ENCODE measurements around the gene GPX5.

GPX5 gene

GRCh38 chr6:28523241-28523622 lies 2.4 kb upstream of the GPX5 start:
- Histone ChIP-seq H3K27ac (no peak overlapping the region), H3K27me3 (replicated peaks) (peaks cover 4% of the 10 kb centered on the region), H3K4me3 (ENCODE audit: low read depth, low read length) (no peak overlapping the region), H3K36me3 (replicated peaks) (no peaks in the 10 kb centered on the region)
- no peak for TF ChIP-seq CTCF (IDR thresholded peaks at IDR 0.05; ENCODE audit: low read depth, low read length, missing control alignments)
- DNase-seq: no peak
- in situ Hi-C loops (cut with HindIII; ENCODE audit: low pct_ligation_motif_present, low sequenced_read_pairs): no loop called here

- Histone ChIP-seq H3K36me3 (replicated peaks) (no peaks in the 10 kb centered on the region), H3K4me3 (ENCODE audit: low read depth, low read length) (no peak overlapping the region), H3K27ac (no peak overlapping the region), H3K27me3 (replicated peaks) (no peaks in the 10 kb centered on the region)
- TF ChIP-seq CTCF (IDR thresholded peaks at IDR 0.05; ENCODE audit: low read depth, low read length, missing control alignments): no peak
- in situ Hi-C loops (cut with HindIII; ENCODE audit: low pct_ligation_motif_present, low sequenced_read_pairs): no loop called here
- no peak for DNase-seq
Observed at GRCh38 chr6:28530777-28531176, 5.1 kb downstream of the GPX5 start.

- in situ Hi-C loops (cut with HindIII; ENCODE audit: low pct_ligation_motif_present, low sequenced_read_pairs): no loop called here
- H3K4me3 ChIP-seq (ENCODE audit: low read depth, low read length): no peak overlapping the region
- DNase-seq: no peak
- H3K27ac ChIP-seq: no peak overlapping the region
- H3K36me3 ChIP-seq (replicated peaks): no peaks in the 10 kb centered on the region
- peak; percentile 15 for TF ChIP-seq CTCF (IDR thresholded peaks at IDR 0.05; ENCODE audit: low read depth, low read length, missing control alignments)
- H3K27me3 ChIP-seq (replicated peaks): no peaks in the 10 kb centered on the region
Observed at GRCh38 chr6:28531479-28532128, 5.9 kb downstream of the GPX5 start.

GRCh38 chr6:28534306-28534705 lies 8.6 kb downstream of the GPX5 start:
- no peak overlapping the region for H3K27ac ChIP-seq
- in situ Hi-C loops (cut with HindIII; ENCODE audit: low pct_ligation_motif_present, low sequenced_read_pairs): no loop called here
- no peak for TF ChIP-seq CTCF (IDR thresholded peaks at IDR 0.05; ENCODE audit: low read depth, low read length, missing control alignments)
- H3K36me3 ChIP-seq (replicated peaks): no peaks in the 10 kb centered on the region
- no peaks in the 10 kb centered on the region for H3K27me3 ChIP-seq (replicated peaks)
- DNase-seq: no peak
- no peak overlapping the region for H3K4me3 ChIP-seq (ENCODE audit: low read depth, low read length)

- in situ Hi-C loops (cut with HindIII; ENCODE audit: low pct_ligation_motif_present, low sequenced_read_pairs): no loop called here
- no peak for DNase-seq
- H3K27ac ChIP-seq: no peak overlapping the region
- TF ChIP-seq CTCF (IDR thresholded peaks at IDR 0.05; ENCODE audit: low read depth, low read length, missing control alignments): no peak
- no peaks in the 10 kb centered on the region for H3K36me3 ChIP-seq (replicated peaks)
- H3K4me3 ChIP-seq (ENCODE audit: low read depth, low read length): no peak overlapping the region
- H3K27me3 ChIP-seq (replicated peaks): no peaks in the 10 kb centered on the region
Observed at GRCh38 chr6:28534875-28535274, 9.2 kb downstream of the GPX5 start.

GRCh38 chr6:28537065-28537464 lies 11.4 kb downstream of the GPX5 start:
- Histone ChIP-seq H3K27ac (peak overlapping the region; percentile 32), H3K27me3 (replicated peaks) (no peaks in the 10 kb centered on the region), H3K4me3 (ENCODE audit: low read depth, low read length) (peak overlapping the region; percentile 41), H3K36me3 (replicated peaks) (no peaks in the 10 kb centered on the region)
- in situ Hi-C loops (cut with HindIII; ENCODE audit: low pct_ligation_motif_present, low sequenced_read_pairs): no loop called here
- DNase-seq: peak; percentile 45
- TF ChIP-seq CTCF (IDR thresholded peaks at IDR 0.05; ENCODE audit: low read depth, low read length, missing control alignments): no peak

Data from brain microvascular endothelial cell (primary cell).